ENCODE data around the gene TMEM184B. TPM values are rescaled to one million over a fixed set of nuclear protein-coding genes. Genes with fewer than 3 reads are reported as not detected.

Gene TMEM184B
- total and polyA plus RNA-seq, 2 donors (not counting 1 experiment from before 2014, with no cell fraction given): 9.9 to 24.7 TPM

- Histone ChIP-seq H3K79me2 (ENCODE audit: control insufficient read depth, insufficient read depth, low read length) (peaks cover 9% of the 10 kb centered on the region), H3K4me1 (ENCODE audit: control insufficient read depth in 2 of 2, insufficient read depth in 2 of 2, low read length in 2 of 2) (peaks cover 53 to 70% of the 10 kb centered on the region in 2 donors), H2AFZ (ENCODE audit: insufficient read depth, low read depth, low read length, poor library complexity, severe bottlenecking) (no peak overlapping the region), H3K36me3 (replicated peaks in 1 of 2; ENCODE audit: control extremely low read depth in 1 of 2, control insufficient read depth in 1 of 2, extremely low read depth in 1 of 2, insufficient read depth in 2 of 2, low read length in 1 of 2) (peaks cover 0 to 3% of the 10 kb centered on the region in 2 experiments), H3K4me3 (ENCODE audit: control extremely low read depth in 1 of 5, extremely low read depth in 1 of 5, insufficient read depth in 1 of 5, low read depth in 2 of 5, low read length in 4 of 5) (peak overlapping the region in 2 of 5 experiments; percentile 65 to 66), H3K9ac (ENCODE audit: low read length) (peak overlapping the region; percentile 67), H4K20me1 (ENCODE audit: control insufficient read depth, insufficient read depth, low read length, poor library complexity, severe bottlenecking) (peaks cover 30% of the 10 kb centered on the region), H3K9me3 (ENCODE audit: control extremely low read depth in 1 of 3, control insufficient read depth in 2 of 3, insufficient read depth in 1 of 3, low read length in 2 of 3) (no peaks in the 10 kb centered on the region), H3K4me2 (replicated peaks; ENCODE audit: low read depth, low read length, poor library complexity, severe bottlenecking) (peak overlapping the region; percentile 84), H3K27ac (ENCODE audit: low read length in 2 of 2) (peak overlapping the region; percentile 82 to 91), H3K27me3 (replicated peaks in 1 of 4; ENCODE audit: control extremely low read depth in 1 of 4, control insufficient read depth in 3 of 4, insufficient read depth in 4 of 4, low read length in 3 of 4) (no peaks in the 10 kb centered on the region)
- H3K27me3 Mint-ChIP-seq: no peaks in the 10 kb centered on the region
- H3K4me3 Mint-ChIP-seq: peak overlapping the region; percentile 92
- POLR2A ChIA-PET: interaction anchor here (0.6 to 1.1 kb wide), 6 partner anchors 9 to 1293 kb away, joined by 4 to 5 read pairs (median 4); no protein-coding TSS in a partner anchor
- CTCF ChIA-PET: interaction anchor here (0.5 to 2.8 kb wide), 2 partner anchors 10 to 96 kb away, joined by 3 to 8 read pairs; no protein-coding TSS in a partner anchor
- TF ChIP-seq CTCF (IDR thresholded peaks at IDR 0.05) (no peak), EZH2 (IDR thresholded peaks at IDR 0.05; ENCODE audit: borderline replicate concordance, insufficient read depth, low read depth, low read length, poor library complexity, severe bottlenecking) (no peak)
- intact Hi-C loops (cut with micrococcal nuclease): loop anchor here (5.0 to 10.0 kb wide), 5 partner anchors 113 to 708 kb away; partner anchors contain the start of genes DDX17, GGA1, JOSD1 and MAFF
- H3K4me1 Mint-ChIP-seq: peaks cover 70% of the 10 kb centered on the region
- peak; percentile 14 for ATAC-seq (ENCODE audit: low read depth)
- peak; percentile 62 for DNase-seq
- no peaks in the 10 kb centered on the region for H3K9me3 Mint-ChIP-seq (ENCODE audit: insufficient read depth)
- whole genome bisulfite sequencing (ENCODE audit: insufficient coverage): 18% methylated on average over 6 of the region's 21 CpGs
- H3K27ac Mint-ChIP-seq: peak overlapping the region; percentile 97
Measured at GRCh38 chr22:38314933-38315822, 42.4 kb upstream of the TMEM184B start.
